HepG2 (cell line): ENCODE measurements around the gene RPF1. TPM values are rescaled to one million over a fixed set of nuclear protein-coding genes. Genes with fewer than 3 reads are reported as not detected.

ENCODE experiments used
- ATAC-seq: fragments of 200-7000 bp; cut with Tn5 transposase; 3 replicates; pipeline ENCODE4 v1.9.1; 2020; ENCODE audit warnings: mild to moderate bottlenecking, moderate library complexity
- BruUV-seq: library from RNA; stranded (reverse); fragments of 400-500 nt; replicated peaks from 2 replicates; lab custom pipeline; 2021; lab: Mats Ljungman, UMichigan
- CTCF ChIA-PET: fragments of 300-600 bp; formaldehyde crosslinking; extraction: SDS; loops from one replicate; lab custom pipeline; 2021; ENCODE audit warnings: low total read pairs, inconsistent platforms, low intra/inter-chr PET ratio; lab: Yijun Ruan, JAX
- POLR2A ChIA-PET: fragments of 350-600 bp; sonication (Branson Sonifier 250); formaldehyde crosslinking; loops from one replicate; lab custom pipeline; 2020; ENCODE audit warnings: antibody characterized with exemption, inconsistent platforms; lab: Yijun Ruan, JAX
- DNase-seq: peaks from one replicate; pipeline ENCODE4 v3.0.0-alpha.2; 2015; ENCODE audit warnings: low spot score
- FAIRE-seq: peaks from 3 replicates; lab custom pipeline; 2011; peaks lifted over from hg19 to GRCh38; lab: Jason Lieb, UNC
- H2AFZ ChIP-seq: one replicate; pipeline ENCODE4 v1.6.1; 2011; ENCODE audit warnings: low read length, inconsistent platforms
- H3K27ac ChIP-seq: fragments of 300-600 bp; 3 replicates; pipeline ENCODE4 v1.8.0; 2011; ENCODE audit warnings: mixed run types, mild to moderate bottlenecking, mixed read lengths, low read length, inconsistent platforms; ENCODE audit not compliant: insufficient read depth; ENCODE audit errors: extremely low read length
- H3K27me3 ChIP-seq, 2 experiments: fragments of 200-600 bp in 1 of 2; 2 replicates in 1 of 2; 3 replicates in 1 of 2; pipeline versions ENCODE4 v1.6.0 to v1.8.0; 2011; ENCODE audit warnings: low read length in 2 of 2, mild to moderate bottlenecking in 2 of 2, moderate library complexity in 2 of 2, inconsistent platforms in 1 of 2; ENCODE audit not compliant: insufficient read depth in 2 of 2, control insufficient read depth in 1 of 2
- H3K36me3 ChIP-seq, 2 experiments: fragments of 200-600 bp in 1 of 2; replicated peaks in 1 of 2; 2 replicates in 1 of 2; 3 replicates in 1 of 2; pipeline versions ENCODE4 v1.5.1 to v1.8.0; 2011; ENCODE audit warnings: low read length in 2 of 2, inconsistent platforms in 1 of 2; ENCODE audit not compliant: insufficient read depth in 2 of 2, control insufficient read depth in 1 of 2
- H3K4me1 ChIP-seq: 2 replicates; pipeline ENCODE4 v1.5.1; 2012; ENCODE audit warnings: low read length, inconsistent platforms; ENCODE audit not compliant: insufficient read depth
- H3K4me2 ChIP-seq: 2 replicates; pipeline ENCODE4 v1.6.0; 2011; ENCODE audit warnings: low read depth, low read length, inconsistent platforms
- H3K4me3 ChIP-seq, 3 experiments: fragments of 200-600 bp in 1 of 3; sonication (generic), shearing (Covaris generic) in 1 of 3; replicated peaks in 1 of 3; 2 replicates each; pipeline ENCODE4 v1.5.1; 2011 to 2016; ENCODE audit warnings: low read length in 3 of 3, inconsistent platforms in 2 of 3, low read depth in 2 of 3, mild to moderate bottlenecking in 2 of 3, control low read depth in 1 of 3, mixed read lengths in 1 of 3; ENCODE audit not compliant: insufficient read depth in 1 of 3
- H3K79me2 ChIP-seq: one replicate; pipeline ENCODE4 v1.6.1; 2011; ENCODE audit warnings: low read length, inconsistent platforms; ENCODE audit not compliant: insufficient read depth
- H3K9ac ChIP-seq: 2 replicates; pipeline ENCODE4 v1.6.0; 2011; ENCODE audit warnings: mild to moderate bottlenecking, low read depth, low read length, inconsistent platforms; ENCODE audit not compliant: insufficient read depth
- H3K9me3 ChIP-seq: 2 replicates; pipeline ENCODE4 v1.5.1; 2012; ENCODE audit warnings: mild to moderate bottlenecking, low read length
- H4K20me1 ChIP-seq: 2 replicates; pipeline ENCODE4 v1.6.0; 2011; ENCODE audit warnings: inconsistent platforms, mild to moderate bottlenecking, low read length, moderate library complexity; ENCODE audit not compliant: insufficient read depth
- DMAP1 ChIP-seq: IDR thresholded peaks from 2 replicates; pipeline ENCODE4 v1.6.1; 2016
- GTF3A ChIP-seq: sonication (generic); formaldehyde crosslinking; conservative IDR thresholded peaks from 2 replicates; pipeline ENCODE4 v1.4.0; 2020; ENCODE audit warnings: mild to moderate bottlenecking, missing genetic modification reagents
- JDP2 ChIP-seq: sonication (generic); formaldehyde crosslinking; IDR thresholded peaks from 2 replicates; pipeline ENCODE4 v1.8.1; 2022; ENCODE audit warnings: missing genetic modification reagents, borderline replicate concordance
- NONO ChIP-seq, 2 experiments: fragments of 450-650 bp in 1 of 2; sonication (generic) in 1 of 2; formaldehyde crosslinking in 1 of 2; IDR thresholded peaks in 1 of 2; conservative IDR thresholded peaks in 1 of 2; 2 replicates each; pipeline versions ENCODE4 v1.6.1 to v1.8.0; 2017 to 2022; ENCODE audit warnings: mild to moderate bottlenecking in 1 of 2, missing genetic modification reagents in 1 of 2, moderate library complexity in 1 of 2
- PHF5A ChIP-seq: IDR thresholded peaks from one replicate; pipeline ENCODE4 v1.6.1; 2018; ENCODE audit warnings: low read depth, missing genetic modification reagents; ENCODE audit not compliant: unreplicated experiment
- POLR2AphosphoS2 ChIP-seq: IDR thresholded peaks from 2 replicates; pipeline ENCODE4 v1.6.1; 2011; ENCODE audit warnings: low read depth, low read length, improper control_type of control experiment
- SMC3 ChIP-seq: IDR thresholded peaks from 2 replicates; pipeline ENCODE4 v1.6.1; 2011; ENCODE audit warnings: low read length, improper control_type of control experiment
- SMYD3 ChIP-seq: sonication (generic); formaldehyde crosslinking; IDR thresholded peaks from 2 replicates; pipeline ENCODE4 v1.8.1; 2023; ENCODE audit warnings: mild to moderate bottlenecking, missing genetic modification reagents
- SOX6 ChIP-seq, 2 experiments: fragments of 450-650 bp in 1 of 2; sonication (generic) in 1 of 2; formaldehyde crosslinking in 1 of 2; IDR thresholded peaks; 2 replicates each; pipeline versions ENCODE4 v1.4.0 to v1.6.1; 2017 to 2020; ENCODE audit warnings: antibody characterized with exemption in 1 of 2, mild to moderate bottlenecking in 1 of 2, missing genetic modification reagents in 1 of 2
- SP4 ChIP-seq: sonication (generic); formaldehyde crosslinking; IDR thresholded peaks from 2 replicates; pipeline ENCODE4 v1.8.1; 2023; ENCODE audit warnings: mild to moderate bottlenecking, missing genetic modification reagents
- THAP11 ChIP-seq: IDR thresholded peaks from 2 replicates; pipeline ENCODE4 v1.6.1; 2016; ENCODE audit warnings: missing biosample characterization, missing genetic modification reagents
- ZNF234 ChIP-seq: sonication (generic); formaldehyde crosslinking; conservative IDR thresholded peaks from 2 replicates; pipeline ENCODE4 v1.5.1; 2020; ENCODE audit warnings: mild to moderate bottlenecking, missing genetic modification reagents
- ZNF724P ChIP-seq: sonication (generic); formaldehyde crosslinking; IDR thresholded peaks from 2 replicates; pipeline ENCODE4 v1.8.0; 2022; ENCODE audit warnings: missing genetic modification reagents, borderline replicate concordance
- ZNF792 ChIP-seq: IDR thresholded peaks from 2 replicates; pipeline ENCODE4 v1.6.1; 2016
- WGBS: methylation state at CpG from one replicate; pipeline ENCODE4 v1.1.6; 2017; ENCODE audit warnings: low lambda C conversion rate; 5-methylcytosine and 5-hydroxymethylcytosine counted together
- in situ Hi-C: cut with HindIII; loops from 2 replicates; pipeline ENCODE4 v1.10.0; 2017; ENCODE audit warnings: low pct_unique_long_range_greater_than_20kb; ENCODE audit not compliant: extremely low pct_ligation_motif_present
- intact Hi-C: fragments of 100-400 bp; cut with micrococcal nuclease; formaldehyde crosslinking; loops from one replicate; pipeline ENCODE4 v1.10.0; 2022; ENCODE audit not compliant: unreplicated experiment
- polyA plus RNA-seq, 8 experiments: library from polyadenylated mRNA; depleted of rRNA in 3 of 8; stranded (reverse) in 7 of 8; unstranded in 1 of 8; fragments of >200 nt; fragmentation: Illumina TruSeq in 4 of 8; extraction: Trizol in 4 of 8; gene quantifications; 2 replicates each; pipeline versions ENCODE4 v1.2.1 to v1.2.3, GENCODE V29; 2011 to 2016; ENCODE audit warnings: low read depth in 4 of 8, missing spikeins in 1 of 8, mixed read lengths in 1 of 8; ENCODE audit not compliant: insufficient read depth in 1 of 8
- total RNA-seq, 5 experiments: library from RNA; depleted of rRNA; stranded (reverse); fragments of >200 nt; fragmentation: Illumina TruSeq; extraction: Trizol; gene quantifications; 2 replicates each; pipeline ENCODE4 v1.2.3, GENCODE V29; 2016; ENCODE audit warnings: low read depth in 1 of 5
- TF ChIP-seq, protein P1 (sequence below): sonication (generic); formaldehyde crosslinking; conservative IDR thresholded peaks from 2 replicates; pipeline ENCODE4 v1.4.0; 2020; ENCODE audit warnings: missing genetic modification reagents
- TF ChIP-seq, protein P2 (sequence below): IDR thresholded peaks from 2 replicates; pipeline ENCODE4 v1.6.1; 2016

RPF1 gene
- total and polyA plus RNA-seq, 2 of the 13 experiments (the other 11 are each of a cell fraction or from before 2014, with no cell fraction given): 23.0 to 39.0 TPM

DNA sequence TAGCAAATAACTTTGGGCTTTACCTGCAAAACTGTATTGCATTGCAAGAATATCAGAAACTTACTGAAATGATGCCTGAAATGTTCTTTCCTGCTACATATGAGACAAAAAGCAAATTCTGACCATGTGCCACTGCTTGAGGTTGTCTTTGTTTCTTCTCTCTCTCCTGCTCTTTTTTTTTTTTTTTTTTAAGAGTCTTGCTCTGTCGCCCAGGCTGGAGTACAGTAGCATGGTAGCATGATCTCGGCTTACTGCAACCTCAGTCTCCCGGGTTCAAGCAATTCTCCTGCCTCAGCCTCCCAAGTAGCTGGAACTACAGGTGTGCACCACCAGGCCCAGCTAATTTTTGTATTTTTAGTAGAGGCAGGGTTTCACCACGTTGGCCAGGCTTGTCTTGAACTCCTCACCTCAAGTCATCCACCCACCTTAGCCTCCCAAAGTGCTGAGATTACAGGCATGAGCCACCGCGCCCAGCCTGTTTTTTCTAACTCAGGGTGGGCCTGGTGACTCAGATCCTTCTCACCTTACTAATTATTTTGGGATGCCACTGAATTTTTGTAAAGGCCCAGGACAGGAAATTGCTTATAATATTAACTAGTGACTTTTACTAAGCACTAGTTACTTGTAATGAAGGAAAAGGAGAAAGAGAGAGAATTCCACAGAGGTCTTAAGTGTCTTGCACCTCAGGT lies 44.8 kb upstream of the RPF1 start:
- no TSS peak for BruUV-seq
- H3K9me3 ChIP-seq: no peaks in the 10 kb centered on the region
- in situ Hi-C loops: no loop called here
- no peaks in the 10 kb centered on the region for H3K36me3 ChIP-seq
- H4K20me1 ChIP-seq: no peaks in the 10 kb centered on the region
- no peaks in the 10 kb centered on the region for H3K79me2 ChIP-seq
- ChIA-PET POLR2A (no interaction called here), CTCF (interaction anchor here (1.3 kb wide), 1 partner anchor 503 kb away, joined by 11 read pairs; no protein-coding TSS in a partner anchor)
- no peak for DNase-seq
- no peaks in the 10 kb centered on the region for H3K4me1 ChIP-seq
- ATAC-seq: no peak
- H3K27ac ChIP-seq: no peak overlapping the region
- no peak overlapping the region for H3K9ac ChIP-seq
- TF ChIP-seq GTF3A (no peak), JDP2 (no peak), ZNF792 (CRISPR knock-in tag) (no peak), ZNF724P (CRISPR knock-in tag) (no peak), THAP11 (CRISPR knock-in tag) (no peak), SOX6 (IDR thresholded peaks at IDR 0.05) (no peak), SOX6 (CRISPR knock-in tag; IDR thresholded peaks at IDR 0.05) (no peak), PHF5A (CRISPR knock-in tag) (no peak), DMAP1 (CRISPR knock-in tag) (no peak), NONO (IDR thresholded peaks at IDR 0.05) (no peak), NONO (CRISPR knock-in tag; conservative IDR thresholded peaks at IDR 0.05) (no peak), SP4 (CRISPR knock-in tag) (no peak), SMC3 (no peak), SMYD3 (CRISPR knock-in tag) (no peak), ZNF234 (no peak), POLR2AphosphoS2 (no peak)
- TF ChIP-seq, protein P1, sequence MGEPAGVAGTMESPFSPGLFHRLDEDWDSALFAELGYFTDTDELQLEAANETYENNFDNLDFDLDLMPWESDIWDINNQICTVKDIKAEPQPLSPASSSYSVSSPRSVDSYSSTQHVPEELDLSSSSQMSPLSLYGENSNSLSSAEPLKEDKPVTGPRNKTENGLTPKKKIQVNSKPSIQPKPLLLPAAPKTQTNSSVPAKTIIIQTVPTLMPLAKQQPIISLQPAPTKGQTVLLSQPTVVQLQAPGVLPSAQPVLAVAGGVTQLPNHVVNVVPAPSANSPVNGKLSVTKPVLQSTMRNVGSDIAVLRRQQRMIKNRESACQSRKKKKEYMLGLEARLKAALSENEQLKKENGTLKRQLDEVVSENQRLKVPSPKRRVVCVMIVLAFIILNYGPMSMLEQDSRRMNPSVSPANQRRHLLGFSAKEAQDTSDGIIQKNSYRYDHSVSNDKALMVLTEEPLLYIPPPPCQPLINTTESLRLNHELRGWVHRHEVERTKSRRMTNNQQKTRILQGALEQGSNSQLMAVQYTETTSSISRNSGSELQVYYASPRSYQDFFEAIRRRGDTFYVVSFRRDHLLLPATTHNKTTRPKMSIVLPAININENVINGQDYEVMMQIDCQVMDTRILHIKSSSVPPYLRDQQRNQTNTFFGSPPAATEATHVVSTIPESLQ (CRISPR knock-in tag): no peak
- TF ChIP-seq, protein P2, sequence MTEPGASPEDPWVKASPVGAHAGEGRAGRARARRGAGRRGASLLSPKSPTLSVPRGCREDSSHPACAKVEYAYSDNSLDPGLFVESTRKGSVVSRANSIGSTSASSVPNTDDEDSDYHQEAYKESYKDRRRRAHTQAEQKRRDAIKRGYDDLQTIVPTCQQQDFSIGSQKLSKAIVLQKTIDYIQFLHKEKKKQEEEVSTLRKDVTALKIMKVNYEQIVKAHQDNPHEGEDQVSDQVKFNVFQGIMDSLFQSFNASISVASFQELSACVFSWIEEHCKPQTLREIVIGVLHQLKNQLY (CRISPR knock-in tag): no peak
- TF ChIP-seq, all 625 proteins: peak for 0
- Histone ChIP-seq H3K4me3 (no peak overlapping the region), H2AFZ (no peak overlapping the region), H3K4me2 (no peak overlapping the region), H3K27me3 (no peaks in the 10 kb centered on the region)
- no peak for FAIRE-seq
- WGBS: 45% methylated on average over 6 of the region's 6 CpGs
- intact Hi-C loops: loop anchor here (5.0 kb wide), 1 partner anchor 312 kb away; no protein-coding TSS in a partner anchor
